HUES48 (cell line): ENCODE results near the gene MT1X.
"Not testable (repeated sequence)": the region's sequence is repeated elsewhere in the genome, so short reads cannot be mapped to it uniquely, and the experiment has no call there.

Experiments
- H3K27ac ChIP-seq: one replicate; pipeline ENCODE4 v1.7.0; 2013; ENCODE audit warnings: low read depth, low read length, inconsistent platforms
- H3K27me3 ChIP-seq: 2 replicates; pipeline ENCODE4 v1.6.1; 2013; ENCODE audit warnings: mild to moderate bottlenecking, low read length; ENCODE audit not compliant: control insufficient read depth, insufficient read depth
- H3K36me3 ChIP-seq: 2 replicates; pipeline ENCODE4 v1.6.1; 2013; ENCODE audit warnings: low read length; ENCODE audit not compliant: control insufficient read depth, insufficient read depth
- H3K4me1 ChIP-seq: 2 replicates; pipeline ENCODE4 v1.6.1; 2013; ENCODE audit warnings: mild to moderate bottlenecking, low read length; ENCODE audit not compliant: control insufficient read depth, insufficient read depth
- H3K4me3 ChIP-seq: 2 replicates; pipeline ENCODE4 v1.5.1; 2013; ENCODE audit warnings: mild to moderate bottlenecking, low read depth, low read length
- H3K9ac ChIP-seq: 2 replicates; pipeline ENCODE4 v1.6.1; 2013; ENCODE audit warnings: mild to moderate bottlenecking, low read depth, low read length, moderate library complexity
- H3K9me3 ChIP-seq: 2 replicates; pipeline ENCODE4 v1.6.1; 2013; ENCODE audit warnings: low read length; ENCODE audit not compliant: control insufficient read depth, insufficient read depth

The MT1X gene

GRCh38 chr16:56717532-56717931 lies 35.3 kb downstream of the MT1X start:
- not testable (repeated sequence) for H3K4me3 ChIP-seq, H3K4me1 ChIP-seq, H3K27me3 ChIP-seq, H3K36me3 ChIP-seq, H3K9ac ChIP-seq, H3K27ac ChIP-seq, H3K9me3 ChIP-seq

DNA sequence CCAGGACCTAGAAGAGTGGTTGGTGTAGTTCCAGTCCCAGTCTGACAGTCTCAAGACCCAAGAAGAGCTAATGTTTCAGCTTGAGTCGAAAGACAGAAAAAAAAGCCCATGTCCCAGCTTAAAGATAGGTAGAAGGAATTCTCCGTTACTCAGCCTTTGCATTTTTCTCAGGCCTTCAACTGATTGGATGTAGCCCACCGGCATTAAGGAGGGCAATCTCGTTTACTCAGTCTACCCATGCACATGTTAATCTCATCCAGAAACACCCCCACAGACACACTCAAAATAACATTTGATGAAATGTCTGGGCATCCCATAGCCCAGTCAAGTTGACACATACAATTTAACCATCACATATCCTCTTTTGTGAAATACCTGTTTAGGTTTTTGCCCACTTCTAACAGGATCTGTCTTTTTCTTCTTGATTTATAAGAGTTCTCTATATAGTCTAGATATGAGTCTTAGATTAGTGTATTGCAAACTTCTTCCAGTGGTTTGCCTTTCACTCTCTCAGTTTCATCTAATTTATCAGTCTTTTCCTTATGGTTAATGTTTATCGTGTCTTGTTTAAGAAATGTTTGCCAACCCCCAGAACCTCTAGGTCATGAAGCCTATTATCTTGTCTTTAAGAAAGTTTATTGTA lies 40.1 kb downstream of the MT1X start:
- no peaks in the 10 kb centered on the region; the same call in 1 of the 2 replicates for H3K27me3 ChIP-seq
- H3K9me3 ChIP-seq = no peaks in the 10 kb centered on the region
- H3K4me3 ChIP-seq = no peak overlapping the region
- H3K27ac ChIP-seq = no peak overlapping the region
- no peaks in the 10 kb centered on the region for H3K36me3 ChIP-seq
- H3K4me1 ChIP-seq = no peaks in the 10 kb centered on the region
- H3K9ac ChIP-seq = no peak overlapping the region

DNA sequence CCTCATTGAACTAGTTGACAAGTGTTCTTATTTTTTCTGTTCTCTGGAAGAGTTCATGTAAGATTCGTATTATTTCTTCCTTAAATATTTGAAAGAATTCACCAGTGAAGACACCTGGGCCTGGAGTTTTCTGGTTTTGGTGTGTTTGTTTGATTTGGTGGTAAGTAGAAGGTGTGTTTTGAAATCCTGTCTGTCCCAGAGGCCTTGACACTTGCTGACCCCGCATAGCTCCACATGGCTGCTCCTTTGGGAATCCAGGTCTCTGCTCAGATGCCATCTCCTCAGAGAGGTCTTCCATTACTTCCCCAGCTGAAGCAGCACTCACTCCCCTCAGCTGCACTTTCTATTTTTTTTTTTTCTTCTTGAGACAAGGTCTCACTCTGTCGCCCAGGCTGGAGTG lies 41.9 kb downstream of the MT1X start:
- H3K4me3 ChIP-seq = no peak overlapping the region
- peaks cover 2% of the 10 kb centered on the region for H3K4me1 ChIP-seq
- H3K9ac ChIP-seq = no peak overlapping the region
- no peaks in the 10 kb centered on the region for H3K9me3 ChIP-seq
- H3K36me3 ChIP-seq = no peaks in the 10 kb centered on the region
- no peak overlapping the region for H3K27ac ChIP-seq
- H3K27me3 ChIP-seq = no peaks in the 10 kb centered on the region; the same call in 1 of the 2 replicates

- peaks cover 6% of the 10 kb centered on the region for H3K4me1 ChIP-seq
- H3K27me3 ChIP-seq = no peaks in the 10 kb centered on the region; the same call in 1 of the 2 replicates
- no peaks in the 10 kb centered on the region for H3K36me3 ChIP-seq
- no peak overlapping the region for H3K9ac ChIP-seq
- H3K27ac ChIP-seq = no peak overlapping the region
- no peak overlapping the region for H3K4me3 ChIP-seq
- H3K9me3 ChIP-seq = no peaks in the 10 kb centered on the region
Observed at GRCh38 chr16:56726283-56726682, 44.0 kb downstream of the MT1X start.

- no peak overlapping the region for H3K27ac ChIP-seq
- peaks cover 6% of the 10 kb centered on the region for H3K4me1 ChIP-seq
- H3K9me3 ChIP-seq = no peaks in the 10 kb centered on the region
- no peaks in the 10 kb centered on the region for H3K27me3 ChIP-seq
- H3K36me3 ChIP-seq = no peaks in the 10 kb centered on the region
- H3K9ac ChIP-seq = no peak overlapping the region
- no peak overlapping the region for H3K4me3 ChIP-seq
Observed at GRCh38 chr16:56726926-56727325, 44.7 kb downstream of the MT1X start.

GRCh38 chr16:56728027-56728426 lies 45.8 kb downstream of the MT1X start:
- Histone ChIP-seq H3K9ac (no peak overlapping the region), H3K27ac (no peak overlapping the region), H3K9me3 (no peaks in the 10 kb centered on the region), H3K36me3 (no peaks in the 10 kb centered on the region), H3K4me3 (no peak overlapping the region), H3K4me1 (peaks cover 6% of the 10 kb centered on the region), H3K27me3 (no peaks in the 10 kb centered on the region)

- H3K27me3 ChIP-seq = no peaks in the 10 kb centered on the region
- H3K4me1 ChIP-seq = peaks cover 6% of the 10 kb centered on the region
- no peaks in the 10 kb centered on the region for H3K9me3 ChIP-seq
- H3K9ac ChIP-seq = peak overlapping the region; percentile 76
- H3K36me3 ChIP-seq = no peaks in the 10 kb centered on the region; the same call in 1 of the 2 replicates
- peak overlapping the region; percentile 91 for H3K4me3 ChIP-seq
- peak overlapping the region; percentile 75 for H3K27ac ChIP-seq
Observed at GRCh38 chr16:56728980-56729734, 46.9 kb downstream of the MT1X start.

DNA sequence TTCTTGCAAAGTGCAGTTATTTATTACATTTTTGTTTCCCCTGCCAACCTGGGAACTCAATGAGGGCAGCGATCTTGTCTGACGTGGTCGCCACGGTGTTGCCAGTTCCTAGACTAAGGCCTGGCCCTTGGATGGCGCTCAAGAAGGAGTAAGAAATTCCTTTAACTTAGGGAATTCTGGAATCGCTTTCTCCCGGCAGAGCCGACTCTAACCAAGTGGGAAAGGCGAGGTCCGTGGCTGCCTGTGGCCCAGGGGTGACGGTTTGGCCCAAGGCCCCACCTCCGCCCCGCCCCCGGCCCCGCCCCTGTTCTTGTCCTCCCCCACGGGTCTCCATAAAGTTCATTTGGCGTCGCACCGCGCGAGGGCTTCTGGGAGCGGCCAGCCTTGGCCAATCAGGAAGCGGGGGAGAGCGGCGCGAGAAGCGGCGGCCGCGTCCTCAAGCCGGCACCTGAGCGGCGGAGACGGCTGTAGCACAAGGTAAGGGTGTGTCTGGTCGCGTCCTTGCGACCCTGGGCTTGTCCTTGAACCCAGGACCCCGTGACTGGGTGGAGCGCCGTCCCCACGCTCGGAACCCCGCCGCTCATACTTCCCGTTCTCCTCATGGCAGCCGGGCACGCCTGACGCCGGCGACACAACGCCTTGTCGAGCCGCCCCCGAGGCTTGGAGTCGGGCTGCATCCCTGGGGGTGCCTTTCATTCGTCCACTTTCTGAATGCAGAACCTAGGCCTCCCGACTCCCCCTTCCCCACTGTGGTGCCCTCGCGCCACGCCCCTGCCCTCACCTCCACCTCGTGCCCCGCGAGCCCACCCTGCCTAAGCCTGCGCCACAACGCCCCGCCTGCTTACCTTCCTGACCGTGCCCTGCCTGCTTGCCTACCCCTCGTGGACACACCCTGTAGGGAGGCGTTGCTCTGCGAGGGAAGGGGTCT lies 47.7 kb downstream of the MT1X start, which contains the start of gene NUP93:
NUP93 (plus strand) TSS at position 395 of the 928 bp plus-strand sequence. CDS start 18,119 bp downstream, outside the sequence.
- Histone ChIP-seq H3K36me3 (no peaks in the 10 kb centered on the region; the same call in 1 of the 2 replicates), H3K4me3 (peak within 1 kb of the TSS; percentile 91), H3K27ac (peak within 1 kb of the TSS; percentile 75), H3K27me3 (no peaks in the 10 kb centered on the region), H3K4me1 (peaks cover 6% of the 10 kb centered on the region), H3K9ac (peak within 1 kb of the TSS; percentile 89), H3K9me3 (no peaks in the 10 kb centered on the region)

- Histone ChIP-seq H3K9me3 (no peaks in the 10 kb centered on the region), H3K9ac (no peak overlapping the region), H3K36me3 (peaks cover 3% of the 10 kb centered on the region; the same call in 1 of the 2 replicates), H3K27me3 (no peaks in the 10 kb centered on the region), H3K27ac (no peak overlapping the region), H3K4me3 (no peak overlapping the region), H3K4me1 (peaks cover 6% of the 10 kb centered on the region)
Observed at GRCh38 chr16:56732366-56732765, 50.1 kb downstream of the MT1X start.

DNA sequence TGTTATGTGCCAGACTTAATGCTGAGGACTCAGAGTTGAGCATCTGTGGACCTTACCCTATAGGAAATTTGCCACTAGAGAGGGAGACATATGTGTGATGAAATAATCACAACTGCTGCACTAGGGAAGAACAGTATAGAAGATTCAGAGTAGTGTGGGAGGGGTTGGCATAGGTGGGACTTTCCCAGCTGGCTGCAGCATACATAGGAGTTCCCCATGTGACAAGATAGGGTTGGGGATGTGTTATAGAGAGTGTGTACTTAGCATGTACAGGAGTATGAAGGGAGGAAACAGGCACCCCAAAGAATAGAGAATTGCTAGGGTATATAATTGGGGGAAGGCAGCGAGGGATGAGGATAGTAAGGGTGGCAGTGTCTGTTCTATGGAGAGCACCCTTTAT lies 50.6 kb downstream of the MT1X start:
- H3K36me3 ChIP-seq = peaks cover 3% of the 10 kb centered on the region; the same call in 1 of the 2 replicates
- H3K27me3 ChIP-seq = no peaks in the 10 kb centered on the region
- H3K9me3 ChIP-seq = no peaks in the 10 kb centered on the region; the same call in 1 of the 2 replicates
- no peak overlapping the region for H3K9ac ChIP-seq
- no peak overlapping the region for H3K27ac ChIP-seq
- peaks cover 6% of the 10 kb centered on the region for H3K4me1 ChIP-seq
- H3K4me3 ChIP-seq = no peak overlapping the region
